Activated T-cell treated with anti-CD3 and anti-CD28 coated beads, Interleukin-2, amount 50 U/mL, for 4 hours (primary cell): ENCODE data around the gene COBL. TPM values are rescaled to one million over a fixed set of nuclear protein-coding genes. Genes with fewer than 3 reads are reported as not detected.

Experiments used
- ATAC-seq, 2 donors: fragments of 200-7000 bp; cut with Tn5 transposase; one replicate each; pipeline ENCODE4 v1.10.0; 2021
- DNase-seq: peaks from one replicate; pipeline ENCODE4 v3.0.0-alpha.2; 2020
- H3K27me3 Mint-ChIP-seq: one replicate; pipeline ENCODE4 v1.8.0; 2021; ENCODE audit warnings: low read depth, mixed read lengths
- H3K36me3 Mint-ChIP-seq: one replicate; pipeline ENCODE4 v1.8.0; 2022; ENCODE audit warnings: mixed read lengths; ENCODE audit not compliant: insufficient read depth
- H3K4me1 Mint-ChIP-seq: one replicate; pipeline ENCODE4 v1.8.0; 2021; ENCODE audit warnings: low read depth, mixed read lengths
- H3K4me3 Mint-ChIP-seq: one replicate; pipeline ENCODE4 v1.8.0; 2021; ENCODE audit warnings: mild to moderate bottlenecking, moderate library complexity, mixed read lengths
- H3K9me3 Mint-ChIP-seq: one replicate; pipeline ENCODE4 v1.8.0; 2021; ENCODE audit warnings: mixed read lengths
- total RNA-seq, 3 donors: library from RNA; stranded (reverse); gene quantifications; one replicate each; pipeline ENCODE4 v1.2.1, GENCODE V29; 2021

COBL gene
- total RNA-seq, 3 donors from 2014 or later = 0.03 TPM; not detected in 2

DNA sequence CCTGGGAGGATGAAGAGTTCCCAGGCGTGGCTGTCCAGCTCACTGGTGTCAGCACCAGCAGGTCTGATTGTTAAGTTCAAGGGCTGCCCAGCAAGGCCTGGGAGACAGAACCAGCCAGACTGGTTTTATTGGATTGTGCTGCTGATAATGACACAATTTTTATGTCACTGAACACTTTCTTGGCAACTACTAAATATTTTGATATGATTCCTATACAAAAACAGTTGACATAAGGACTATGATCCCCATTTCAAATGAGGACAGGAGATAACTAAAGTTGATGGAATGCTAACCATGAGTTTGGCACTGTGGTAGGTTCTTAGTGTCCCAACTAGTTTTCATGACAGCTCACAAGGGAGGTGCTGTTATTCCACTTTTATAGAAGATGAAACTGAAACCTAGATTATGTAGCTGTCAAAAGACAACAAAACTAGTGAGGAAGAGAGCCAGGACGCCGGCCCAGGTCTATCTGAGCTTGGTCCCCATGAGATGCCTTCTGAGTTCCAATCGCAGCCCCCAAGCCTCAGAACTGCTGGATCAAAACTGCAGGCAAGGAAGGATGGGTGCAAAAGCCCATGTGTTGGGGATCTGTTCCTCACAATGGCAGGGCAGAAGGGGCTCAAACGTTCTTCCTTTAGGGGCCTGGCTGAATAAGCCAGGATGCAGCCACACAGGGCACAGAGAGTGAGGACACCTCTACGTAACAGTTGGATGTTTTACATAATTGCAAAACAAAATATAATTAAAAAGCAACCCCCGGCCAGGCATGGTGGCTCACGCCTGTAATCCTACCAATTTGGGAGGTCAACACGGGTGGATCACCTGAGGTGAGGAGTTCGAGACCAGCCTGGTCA is 52.8 kb downstream of the COBL start:
- no peak for ATAC-seq
- Mint-ChIP-seq H3K4me1 (no peaks in the 10 kb centered on the region), H3K9me3 (no peaks in the 10 kb centered on the region), H3K36me3 (peaks cover 1% of the 10 kb centered on the region), H3K27me3 (peaks cover 12% of the 10 kb centered on the region), H3K4me3 (no peak overlapping the region)
- no peak for DNase-seq

GRCh38 chr7:51262796-51263531 is 53.6 kb downstream of the COBL start:
- no peak for DNase-seq
- ATAC-seq = no peak
- Mint-ChIP-seq H3K4me1 (no peaks in the 10 kb centered on the region), H3K4me3 (no peak overlapping the region), H3K36me3 (peaks cover 1% of the 10 kb centered on the region), H3K9me3 (no peaks in the 10 kb centered on the region), H3K27me3 (peaks cover 12% of the 10 kb centered on the region)

DNA sequence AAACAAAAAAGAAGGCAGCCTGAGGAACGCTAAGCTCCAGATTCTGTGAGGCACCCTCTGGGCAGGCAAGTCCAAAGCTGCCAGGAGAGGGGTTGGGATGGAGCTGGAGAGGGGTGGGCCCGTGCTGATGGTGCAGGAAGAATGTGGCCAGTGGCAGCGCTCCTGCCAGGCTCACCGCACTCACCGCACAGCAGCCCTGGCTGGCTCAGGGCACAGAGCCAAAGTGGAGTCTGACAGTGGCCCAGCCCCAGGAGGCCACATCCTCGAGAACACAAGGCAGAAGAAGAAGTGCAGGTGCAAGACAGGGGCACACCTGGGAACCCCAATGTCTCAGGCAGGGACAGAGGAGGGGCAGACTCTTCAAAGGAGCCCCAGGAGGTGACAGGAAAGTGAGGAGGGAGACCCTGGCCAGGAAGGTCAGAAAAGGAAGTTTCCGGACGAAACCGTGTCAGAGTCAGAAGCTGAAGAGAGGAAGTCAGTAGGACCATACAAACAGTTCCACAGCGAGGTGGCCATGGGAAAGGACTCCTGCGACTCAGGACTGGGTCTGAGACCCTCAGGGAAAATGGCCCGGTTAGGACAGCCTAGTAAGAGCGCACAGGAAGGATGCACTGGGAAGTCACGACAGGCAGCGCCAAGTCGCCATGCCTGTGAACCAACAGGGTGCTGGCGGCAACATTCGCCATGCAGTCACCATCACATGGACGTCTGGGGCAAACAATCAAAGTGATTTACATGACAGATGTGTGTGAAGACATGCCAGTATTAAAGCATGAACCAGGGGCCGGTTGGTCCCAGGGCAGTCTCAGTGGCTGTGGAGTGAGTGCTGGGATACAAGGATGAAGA is 54.4 kb downstream of the COBL start:
- no peaks in the 10 kb centered on the region for H3K9me3 Mint-ChIP-seq
- H3K36me3 Mint-ChIP-seq = peaks cover 1% of the 10 kb centered on the region
- peaks cover 12% of the 10 kb centered on the region for H3K27me3 Mint-ChIP-seq
- DNase-seq (no peak), ATAC-seq (no peak)
- no peaks in the 10 kb centered on the region for H3K4me1 Mint-ChIP-seq
- no peak overlapping the region for H3K4me3 Mint-ChIP-seq

DNA sequence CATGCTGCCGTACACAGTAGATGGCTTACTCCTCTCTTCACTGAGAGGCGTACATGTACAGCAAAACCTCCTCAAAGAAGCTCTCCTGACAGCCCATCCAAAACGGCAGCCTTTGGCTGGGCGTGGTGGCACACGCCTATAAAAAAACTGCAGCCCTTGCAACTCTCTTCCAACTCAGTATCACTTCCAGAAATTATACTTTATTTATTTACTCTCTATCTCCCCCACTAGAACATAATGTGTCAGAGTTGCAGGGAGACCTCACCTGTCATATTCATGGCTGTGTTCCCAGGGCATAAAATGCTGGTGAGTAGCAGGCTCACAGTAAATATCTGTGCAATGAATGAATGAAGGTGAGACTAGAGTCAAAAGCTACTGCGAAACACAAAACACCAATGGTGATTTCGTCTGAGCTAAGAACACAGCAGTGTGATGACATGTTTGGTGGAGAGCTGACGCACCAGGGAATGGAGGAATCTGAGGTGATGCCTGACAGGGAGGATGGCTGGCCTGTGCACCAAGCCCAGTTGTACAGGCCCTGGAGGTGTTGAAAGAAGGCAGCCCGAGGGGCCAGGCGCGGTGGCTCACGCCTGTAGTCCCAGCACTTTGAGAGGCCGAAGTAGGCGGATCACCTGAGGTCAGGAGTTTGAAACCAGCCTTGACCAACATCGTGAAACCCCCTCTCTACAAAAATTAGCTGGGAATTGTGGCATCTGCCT is 55.3 kb downstream of the COBL start:
- Mint-ChIP-seq H3K36me3 (peaks cover 1% of the 10 kb centered on the region), H3K27me3 (peaks cover 12% of the 10 kb centered on the region), H3K9me3 (no peaks in the 10 kb centered on the region), H3K4me1 (no peaks in the 10 kb centered on the region), H3K4me3 (no peak overlapping the region)
- no peak for DNase-seq
- no peak for ATAC-seq

GRCh38 chr7:51260516-51260915 is 56.1 kb downstream of the COBL start:
- H3K4me3 Mint-ChIP-seq = no peak overlapping the region
- no peaks in the 10 kb centered on the region for H3K9me3 Mint-ChIP-seq

GRCh38 chr7:51259766-51260165 is 56.8 kb downstream of the COBL start:
- Mint-ChIP-seq H3K27me3 (peaks cover 12% of the 10 kb centered on the region), H3K4me3 (no peak overlapping the region), H3K9me3 (no peaks in the 10 kb centered on the region), H3K4me1 (no peaks in the 10 kb centered on the region), H3K36me3 (peaks cover 1% of the 10 kb centered on the region)
- DNase-seq (no peak), ATAC-seq (no peak)

More at GRCh38 chr7:51260516-51260915, 56.1 kb downstream of the COBL start:
- H3K36me3 Mint-ChIP-seq = peaks cover 1% of the 10 kb centered on the region
- ATAC-seq = no peak
- H3K4me1 Mint-ChIP-seq = no peaks in the 10 kb centered on the region
- peaks cover 12% of the 10 kb centered on the region for H3K27me3 Mint-ChIP-seq
- no peak for DNase-seq

- H3K9me3 Mint-ChIP-seq = no peaks in the 10 kb centered on the region
- no peak for ATAC-seq
- peaks cover 1% of the 10 kb centered on the region for H3K36me3 Mint-ChIP-seq
- no peaks in the 10 kb centered on the region for H3K4me1 Mint-ChIP-seq
- DNase-seq = no peak
- peaks cover 12% of the 10 kb centered on the region for H3K27me3 Mint-ChIP-seq
- H3K4me3 Mint-ChIP-seq = no peak overlapping the region
Measured at GRCh38 chr7:51256916-51257315, 59.7 kb downstream of the COBL start.

GRCh38 chr7:51256209-51256781 is 60.3 kb downstream of the COBL start:
- H3K4me3 Mint-ChIP-seq = no peak overlapping the region
- peaks cover 11% of the 10 kb centered on the region for H3K27me3 Mint-ChIP-seq
- no peaks in the 10 kb centered on the region for H3K4me1 Mint-ChIP-seq
- DNase-seq = no peak
- no peak for ATAC-seq
- H3K9me3 Mint-ChIP-seq = no peaks in the 10 kb centered on the region
- peaks cover under 1% of the 10 kb centered on the region for H3K36me3 Mint-ChIP-seq

DNA sequence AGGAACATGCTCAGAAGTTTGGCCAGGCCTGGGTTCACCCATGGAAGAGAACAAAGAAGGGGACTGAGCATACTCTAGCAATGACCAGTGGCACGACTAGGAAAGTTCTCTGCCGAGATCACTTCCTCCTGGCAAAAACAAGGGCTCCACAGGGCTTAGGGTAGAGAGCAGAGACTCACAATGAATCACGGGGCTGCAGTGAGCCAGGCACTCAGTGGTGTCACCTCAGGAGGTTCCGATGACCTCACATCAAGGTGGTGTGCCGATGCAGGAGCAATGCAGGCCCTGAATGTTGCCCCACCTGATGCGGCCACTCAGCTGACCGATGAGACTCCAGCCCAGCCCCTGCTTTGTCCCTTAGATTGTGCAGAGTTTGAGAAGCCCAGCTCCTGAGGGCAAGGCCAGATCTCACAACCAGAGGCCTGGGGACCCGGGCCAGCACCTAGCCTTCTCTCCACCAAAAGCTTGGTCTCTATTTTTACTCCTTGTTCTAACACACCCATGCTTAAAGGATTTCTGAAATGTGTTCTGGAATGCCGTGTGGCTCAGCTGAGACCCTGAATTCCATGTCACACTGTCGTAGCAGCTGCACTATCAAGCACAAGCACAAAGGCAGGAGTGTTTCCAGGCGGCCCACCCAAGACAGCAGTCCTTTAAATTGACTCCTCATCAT is 60.9 kb downstream of the COBL start:
- Mint-ChIP-seq H3K9me3 (no peaks in the 10 kb centered on the region), H3K27me3 (peaks cover 7% of the 10 kb centered on the region), H3K4me1 (no peaks in the 10 kb centered on the region), H3K36me3 (no peaks in the 10 kb centered on the region), H3K4me3 (no peak overlapping the region)
- ATAC-seq (no peak), DNase-seq (no peak)

GRCh38 chr7:51255036-51255435 is 61.6 kb downstream of the COBL start:
- no peak for DNase-seq
- no peaks in the 10 kb centered on the region for H3K36me3 Mint-ChIP-seq
- no peak for ATAC-seq
- H3K27me3 Mint-ChIP-seq = peaks cover 3% of the 10 kb centered on the region
- H3K9me3 Mint-ChIP-seq = no peaks in the 10 kb centered on the region
- no peaks in the 10 kb centered on the region for H3K4me1 Mint-ChIP-seq
- H3K4me3 Mint-ChIP-seq = no peak overlapping the region

GRCh38 chr7:51253157-51253556 is 63.5 kb downstream of the COBL start:
- Mint-ChIP-seq H3K27me3 (no peaks in the 10 kb centered on the region), H3K36me3 (no peaks in the 10 kb centered on the region), H3K4me1 (no peaks in the 10 kb centered on the region), H3K9me3 (no peaks in the 10 kb centered on the region), H3K4me3 (no peak overlapping the region)
- ATAC-seq (no peak), DNase-seq (no peak)

- H3K27me3 Mint-ChIP-seq = no peaks in the 10 kb centered on the region
- H3K4me1 Mint-ChIP-seq = no peaks in the 10 kb centered on the region
- ATAC-seq (no peak), DNase-seq (no peak)
- no peak overlapping the region for H3K4me3 Mint-ChIP-seq
- H3K36me3 Mint-ChIP-seq = no peaks in the 10 kb centered on the region
- H3K9me3 Mint-ChIP-seq = no peaks in the 10 kb centered on the region
Measured at GRCh38 chr7:51251290-51251689, 65.3 kb downstream of the COBL start.

DNA sequence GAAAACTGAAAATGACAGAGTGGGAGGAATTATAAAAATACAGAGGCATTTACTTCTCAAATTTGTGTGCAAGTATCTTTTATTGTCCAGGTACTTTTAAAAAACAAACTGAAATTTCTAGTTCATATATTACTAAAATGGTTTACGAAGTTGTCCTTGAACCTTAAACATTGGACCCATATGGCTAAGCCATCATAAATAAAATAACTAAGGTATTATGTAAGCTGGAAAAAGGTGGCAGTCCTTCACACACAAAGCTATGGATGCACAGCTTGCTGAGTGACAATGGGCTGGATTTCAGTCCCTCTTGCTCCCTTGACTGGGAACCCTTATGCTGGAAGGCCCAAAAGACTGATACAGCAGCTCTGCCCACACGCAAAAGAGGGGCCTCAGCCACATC is 66.1 kb downstream of the COBL start:
- Mint-ChIP-seq H3K4me1 (no peaks in the 10 kb centered on the region), H3K4me3 (no peak overlapping the region), H3K36me3 (no peaks in the 10 kb centered on the region), H3K27me3 (no peaks in the 10 kb centered on the region), H3K9me3 (no peaks in the 10 kb centered on the region)
- ATAC-seq (no peak), DNase-seq (no peak)
